ENCODE measurements around the gene PPDPF. TPM values are rescaled to one million over a fixed set of nuclear protein-coding genes. Genes with fewer than 3 reads are reported as not detected.
A peak's percentile ranks its signal among the peaks of the same experiment; 100 is the strongest.

Gene PPDPF
- total RNA-seq, 1 donor from 2014 or later, result 4.1 TPM

GRCh38 chr20:63497138-63497945 is 23.2 kb upstream of the PPDPF start:
- Mint-ChIP-seq H3K27ac (no peak overlapping the region), H3K27me3 (ENCODE audit: insufficient read depth, low read depth) (peaks cover 22% of the 10 kb centered on the region), H3K4me3 (peak overlapping the region; percentile 69), H3K4me1 (peaks cover 9% of the 10 kb centered on the region), H3K9me3 (peaks cover 2% of the 10 kb centered on the region), H3K36me3 (peaks cover under 1% of the 10 kb centered on the region)
- Histone ChIP-seq H3K4me3 (no peak overlapping the region), H3K27ac (no peak overlapping the region), H3K9ac (no peak overlapping the region), H3F3A (ENCODE audit: low read depth) (peaks cover 6% of the 10 kb centered on the region), H3K9me3 (ENCODE audit: low read depth) (no peaks in the 10 kb centered on the region), H2AFZ (replicated peaks) (no peak overlapping the region), H3K27me3 (peaks cover 70% of the 10 kb centered on the region), H4K20me1 (ENCODE audit: low read depth) (peaks cover 20% of the 10 kb centered on the region), H3K79me2 (ENCODE audit: low read depth) (no peaks in the 10 kb centered on the region), H3K36me3 (no peaks in the 10 kb centered on the region), H3K4me1 (no peaks in the 10 kb centered on the region), H3K4me2 (no peak overlapping the region)
- no peak for DNase-seq (ENCODE audit: low spot score)
- TF ChIP-seq EZH2phosphoT487 (IDR thresholded peaks at IDR 0.05) (no peak), CTCF (IDR thresholded peaks at IDR 0.05) (no peak), EZH2 (IDR thresholded peaks at IDR 0.05) (no peak)

- no peak for DNase-seq (ENCODE audit: low spot score)
- Histone ChIP-seq H3K9me3 (ENCODE audit: low read depth) (no peaks in the 10 kb centered on the region), H3K4me1 (no peaks in the 10 kb centered on the region), H3K9ac (no peak overlapping the region), H4K20me1 (ENCODE audit: low read depth) (peaks cover 20% of the 10 kb centered on the region), H2AFZ (replicated peaks) (no peak overlapping the region), H3K4me3 (peak overlapping the region; percentile 51), H3F3A (ENCODE audit: low read depth) (peaks cover 6% of the 10 kb centered on the region), H3K79me2 (ENCODE audit: low read depth) (no peaks in the 10 kb centered on the region), H3K27ac (no peak overlapping the region), H3K36me3 (no peaks in the 10 kb centered on the region), H3K4me2 (peak overlapping the region; percentile 82), H3K27me3 (peaks cover 77% of the 10 kb centered on the region)
- Mint-ChIP-seq H3K36me3 (no peaks in the 10 kb centered on the region), H3K4me3 (peak overlapping the region; percentile 70), H3K27ac (no peak overlapping the region), H3K4me1 (peaks cover 9% of the 10 kb centered on the region), H3K27me3 (ENCODE audit: insufficient read depth, low read depth) (peaks cover 17% of the 10 kb centered on the region), H3K9me3 (peaks cover 2% of the 10 kb centered on the region)
- TF ChIP-seq EZH2phosphoT487 (IDR thresholded peaks at IDR 0.05) (peak; percentile 85), EZH2 (IDR thresholded peaks at IDR 0.05) (peak; percentile 83), CTCF (IDR thresholded peaks at IDR 0.05) (no peak)
Observed at GRCh38 chr20:63497946-63498935, 22.3 kb upstream of the PPDPF start.

- Histone ChIP-seq H3K4me2 (peak within 1 kb of the TSS; percentile 82), H3K79me2 (ENCODE audit: low read depth) (no peaks in the 10 kb centered on the region), H3K9ac (no peak within 1 kb of the TSS), H3K9me3 (ENCODE audit: low read depth) (no peaks in the 10 kb centered on the region), H4K20me1 (ENCODE audit: low read depth) (peaks cover 20% of the 10 kb centered on the region), H2AFZ (replicated peaks) (no peak within 1 kb of the TSS), H3F3A (ENCODE audit: low read depth) (peaks cover 6% of the 10 kb centered on the region), H3K4me1 (no peaks in the 10 kb centered on the region), H3K36me3 (no peaks in the 10 kb centered on the region), H3K4me3 (peak within 1 kb of the TSS; percentile 51), H3K27me3 (peaks cover 84% of the 10 kb centered on the region), H3K27ac (no peak within 1 kb of the TSS)
- H3K27me3 Mint-ChIP-seq (ENCODE audit: insufficient read depth, low read depth), result peaks cover 17% of the 10 kb centered on the region
- H3K27ac Mint-ChIP-seq, result no peak within 1 kb of the TSS
- TF ChIP-seq EZH2phosphoT487 (IDR thresholded peaks at IDR 0.05) (peak; percentile 48), CTCF (IDR thresholded peaks at IDR 0.05) (peak; percentile 29), EZH2 (IDR thresholded peaks at IDR 0.05) (peak; percentile 62)
- H3K4me1 Mint-ChIP-seq, result peaks cover 12% of the 10 kb centered on the region
- no peaks in the 10 kb centered on the region for H3K36me3 Mint-ChIP-seq
- peak within 1 kb of the TSS; percentile 70 for H3K4me3 Mint-ChIP-seq
- peak; percentile 70 for DNase-seq (ENCODE audit: low spot score)
- H3K9me3 Mint-ChIP-seq, result peaks cover 2% of the 10 kb centered on the region
Observed at GRCh38 chr20:63498960-63499337, 21.6 kb upstream of the PPDPF start, which contains the start of gene EEF1A2. EEF1A2 (minus strand) TSS chr20:63499083; CDS start chr20:63497763, 1,320 bp downstream.
